Measurements from ENCODE around the gene SIX3.

The SIX3 gene

GRCh38 chr2:44936715-44937687 is 4.5 kb upstream of the SIX3 start:
- Histone ChIP-seq H3K36me3 (ENCODE audit: control insufficient read depth, insufficient read depth, low read length) (no peaks in the 10 kb centered on the region), H3K4me3 (ENCODE audit: insufficient read depth, low read depth, low read length, poor library complexity, severe bottlenecking) (no peak overlapping the region), H3K9me3 (ENCODE audit: control insufficient read depth, low read length) (no peaks in the 10 kb centered on the region), H3K27ac (ENCODE audit: insufficient read depth, low read length, poor library complexity, severe bottlenecking) (no peak overlapping the region), H3K27me3 (replicated peaks; ENCODE audit: control insufficient read depth, insufficient read depth, low read length, poor library complexity, severe bottlenecking) (peaks cover 53% of the 10 kb centered on the region), H3K4me1 (ENCODE audit: control insufficient read depth, insufficient read depth, low read length, poor library complexity, severe bottlenecking) (peaks cover 25% of the 10 kb centered on the region)
- DNase-seq = no peak

- DNase-seq = no peak
- Histone ChIP-seq H3K36me3 (ENCODE audit: control insufficient read depth, insufficient read depth, low read length) (no peaks in the 10 kb centered on the region), H3K4me1 (ENCODE audit: control insufficient read depth, insufficient read depth, low read length, poor library complexity, severe bottlenecking) (peaks cover 27% of the 10 kb centered on the region), H3K27ac (ENCODE audit: insufficient read depth, low read length, poor library complexity, severe bottlenecking) (no peak overlapping the region), H3K4me3 (ENCODE audit: insufficient read depth, low read depth, low read length, poor library complexity, severe bottlenecking) (no peak overlapping the region), H3K9me3 (ENCODE audit: control insufficient read depth, low read length) (no peaks in the 10 kb centered on the region), H3K27me3 (replicated peaks; ENCODE audit: control insufficient read depth, insufficient read depth, low read length, poor library complexity, severe bottlenecking) (peaks cover 53% of the 10 kb centered on the region)
Observed at GRCh38 chr2:44937688-44938240, 3.7 kb upstream of the SIX3 start.

GRCh38 chr2:44938287-44939105 is 3.0 kb upstream of the SIX3 start:
- H3K4me3 ChIP-seq (ENCODE audit: insufficient read depth, low read depth, low read length, poor library complexity, severe bottlenecking) = no peak overlapping the region
- peaks cover 56% of the 10 kb centered on the region for H3K27me3 ChIP-seq (replicated peaks; ENCODE audit: control insufficient read depth, insufficient read depth, low read length, poor library complexity, severe bottlenecking)
- no peak for DNase-seq
- no peaks in the 10 kb centered on the region for H3K36me3 ChIP-seq (ENCODE audit: control insufficient read depth, insufficient read depth, low read length)
- H3K27ac ChIP-seq (ENCODE audit: insufficient read depth, low read length, poor library complexity, severe bottlenecking) = no peak overlapping the region
- H3K9me3 ChIP-seq (ENCODE audit: control insufficient read depth, low read length) = no peaks in the 10 kb centered on the region
- H3K4me1 ChIP-seq (ENCODE audit: control insufficient read depth, insufficient read depth, low read length, poor library complexity, severe bottlenecking) = peaks cover 31% of the 10 kb centered on the region

GRCh38 chr2:44939106-44940048 is 2.1 kb upstream of the SIX3 start:
- H3K27me3 ChIP-seq (replicated peaks; ENCODE audit: control insufficient read depth, insufficient read depth, low read length, poor library complexity, severe bottlenecking) = peaks cover 64% of the 10 kb centered on the region
- H3K27ac ChIP-seq (ENCODE audit: insufficient read depth, low read length, poor library complexity, severe bottlenecking) = no peak overlapping the region
- no peak overlapping the region for H3K4me3 ChIP-seq (ENCODE audit: insufficient read depth, low read depth, low read length, poor library complexity, severe bottlenecking)
- peaks cover 31% of the 10 kb centered on the region for H3K4me1 ChIP-seq (ENCODE audit: control insufficient read depth, insufficient read depth, low read length, poor library complexity, severe bottlenecking)
- no peaks in the 10 kb centered on the region for H3K36me3 ChIP-seq (ENCODE audit: control insufficient read depth, insufficient read depth, low read length)
- H3K9me3 ChIP-seq (ENCODE audit: control insufficient read depth, low read length) = no peaks in the 10 kb centered on the region
- DNase-seq = no peak

- peaks cover 31% of the 10 kb centered on the region for H3K4me1 ChIP-seq (ENCODE audit: control insufficient read depth, insufficient read depth, low read length, poor library complexity, severe bottlenecking)
- H3K9me3 ChIP-seq (ENCODE audit: control insufficient read depth, low read length) = no peaks in the 10 kb centered on the region
Observed at GRCh38 chr2:44940049-44940494, 1.4 kb upstream of the SIX3 start.

DNA sequence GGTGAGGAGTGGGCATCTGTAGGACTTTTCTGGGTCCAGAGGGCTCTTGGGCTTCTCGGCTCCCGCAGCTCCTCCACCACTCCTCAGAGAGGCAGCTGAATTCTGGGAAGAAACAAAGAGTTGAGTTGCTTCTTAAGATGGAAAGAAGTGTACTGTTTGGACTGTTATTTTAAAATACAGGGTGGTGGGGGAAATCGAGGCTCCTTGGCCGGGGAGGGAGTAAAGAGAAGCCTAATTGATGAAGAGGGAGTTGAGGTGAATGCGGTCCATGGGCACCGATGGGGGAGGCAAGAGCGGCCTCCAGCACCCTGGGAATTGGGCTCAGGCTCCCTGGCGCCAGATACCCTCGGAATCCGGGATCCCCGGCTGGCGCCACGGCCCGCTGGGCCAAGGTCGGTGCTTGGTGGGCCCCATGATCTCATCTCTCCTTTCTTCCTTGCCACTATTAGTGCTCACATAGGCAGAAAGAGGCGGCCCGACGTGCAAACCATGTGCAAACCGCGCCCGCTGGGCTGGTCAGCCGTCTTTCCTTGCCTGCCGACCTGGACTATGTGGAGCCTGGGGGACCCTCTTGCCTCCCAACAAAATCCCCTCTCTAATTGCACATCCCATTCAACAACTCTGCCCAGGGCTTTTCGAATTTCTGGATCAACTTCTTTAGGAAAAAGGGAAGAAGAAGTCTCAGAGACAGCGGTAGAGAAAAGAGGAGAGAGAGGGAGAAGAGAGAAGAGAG is 604 bp upstream of the SIX3 start:
- Histone ChIP-seq H3K4me1 (ENCODE audit: control insufficient read depth, insufficient read depth, low read length, poor library complexity, severe bottlenecking) (peaks cover 31% of the 10 kb centered on the region), H3K4me3 (ENCODE audit: insufficient read depth, low read depth, low read length, poor library complexity, severe bottlenecking) (peak overlapping the region; percentile 48), H3K27me3 (replicated peaks; ENCODE audit: control insufficient read depth, insufficient read depth, low read length, poor library complexity, severe bottlenecking) (peaks cover 63% of the 10 kb centered on the region), H3K9me3 (ENCODE audit: control insufficient read depth, low read length) (no peaks in the 10 kb centered on the region), H3K27ac (ENCODE audit: insufficient read depth, low read length, poor library complexity, severe bottlenecking) (no peak overlapping the region), H3K36me3 (ENCODE audit: control insufficient read depth, insufficient read depth, low read length) (no peaks in the 10 kb centered on the region)
- no peak for DNase-seq

More at GRCh38 chr2:44940049-44940494, 1.4 kb upstream of the SIX3 start:
- Histone ChIP-seq H3K27ac (ENCODE audit: insufficient read depth, low read length, poor library complexity, severe bottlenecking) (no peak overlapping the region), H3K36me3 (ENCODE audit: control insufficient read depth, insufficient read depth, low read length) (no peaks in the 10 kb centered on the region), H3K27me3 (replicated peaks; ENCODE audit: control insufficient read depth, insufficient read depth, low read length, poor library complexity, severe bottlenecking) (peaks cover 67% of the 10 kb centered on the region), H3K4me3 (ENCODE audit: insufficient read depth, low read depth, low read length, poor library complexity, severe bottlenecking) (no peak overlapping the region)
- no peak for DNase-seq

DNA sequence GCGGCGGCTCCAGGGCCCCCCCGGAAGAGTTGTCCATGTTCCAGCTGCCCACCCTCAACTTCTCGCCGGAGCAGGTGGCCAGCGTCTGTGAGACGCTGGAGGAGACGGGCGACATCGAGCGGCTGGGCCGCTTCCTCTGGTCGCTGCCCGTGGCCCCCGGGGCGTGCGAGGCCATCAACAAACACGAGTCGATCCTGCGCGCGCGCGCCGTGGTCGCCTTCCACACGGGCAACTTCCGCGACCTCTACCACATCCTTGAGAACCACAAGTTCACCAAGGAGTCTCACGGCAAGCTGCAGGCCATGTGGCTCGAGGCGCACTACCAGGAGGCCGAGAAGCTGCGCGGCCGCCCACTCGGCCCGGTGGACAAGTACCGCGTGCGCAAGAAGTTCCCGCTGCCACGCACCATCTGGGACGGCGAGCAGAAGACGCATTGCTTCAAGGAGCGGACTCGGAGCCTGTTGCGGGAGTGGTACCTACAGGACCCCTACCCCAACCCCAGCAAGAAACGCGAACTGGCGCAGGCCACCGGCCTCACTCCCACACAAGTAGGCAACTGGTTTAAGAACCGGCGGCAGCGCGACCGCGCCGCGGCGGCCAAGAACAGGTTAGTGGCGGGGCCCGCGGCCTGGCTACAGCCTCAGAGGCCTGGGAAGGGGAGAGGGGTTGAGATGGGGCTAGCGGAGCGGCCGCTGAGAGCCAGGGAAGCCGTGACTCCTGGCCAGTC is 965 bp downstream of the SIX3 start:
- no peak overlapping the region for H3K27ac ChIP-seq (ENCODE audit: insufficient read depth, low read length, poor library complexity, severe bottlenecking)
- peaks cover 31% of the 10 kb centered on the region for H3K4me1 ChIP-seq (ENCODE audit: control insufficient read depth, insufficient read depth, low read length, poor library complexity, severe bottlenecking)
- no peaks in the 10 kb centered on the region for H3K9me3 ChIP-seq (ENCODE audit: control insufficient read depth, low read length)
- no peak for DNase-seq
- H3K4me3 ChIP-seq (ENCODE audit: insufficient read depth, low read depth, low read length, poor library complexity, severe bottlenecking) = peak overlapping the region; percentile 48
- H3K36me3 ChIP-seq (ENCODE audit: control insufficient read depth, insufficient read depth, low read length) = no peaks in the 10 kb centered on the region
- peaks cover 57% of the 10 kb centered on the region for H3K27me3 ChIP-seq (replicated peaks; ENCODE audit: control insufficient read depth, insufficient read depth, low read length, poor library complexity, severe bottlenecking)

GRCh38 chr2:44943031-44943692 is 1.7 kb downstream of the SIX3 start:
- Histone ChIP-seq H3K27me3 (replicated peaks; ENCODE audit: control insufficient read depth, insufficient read depth, low read length, poor library complexity, severe bottlenecking) (peaks cover 56% of the 10 kb centered on the region), H3K4me1 (ENCODE audit: control insufficient read depth, insufficient read depth, low read length, poor library complexity, severe bottlenecking) (peaks cover 25% of the 10 kb centered on the region), H3K27ac (ENCODE audit: insufficient read depth, low read length, poor library complexity, severe bottlenecking) (no peak overlapping the region), H3K36me3 (ENCODE audit: control insufficient read depth, insufficient read depth, low read length) (no peaks in the 10 kb centered on the region), H3K4me3 (ENCODE audit: insufficient read depth, low read depth, low read length, poor library complexity, severe bottlenecking) (no peak overlapping the region), H3K9me3 (ENCODE audit: control insufficient read depth, low read length) (no peaks in the 10 kb centered on the region)
- no peak for DNase-seq

Data from effector memory CD4-positive, alpha-beta T cell (primary cell).